Measurements from ENCODE around the gene FNIP2. TPM values are rescaled to one million over a fixed set of nuclear protein-coding genes. Genes with fewer than 3 reads are reported as not detected.

FNIP2 gene
- total RNA-seq, 2 donors from 2014 or later: 31.1 to 39.8 TPM

- Histone ChIP-seq H3K4me3 (no peak overlapping the region), H3K4me1 (replicated peaks) (no peaks in the 10 kb centered on the region), H3K27me3 (replicated peaks; ENCODE audit: insufficient read depth) (no peaks in the 10 kb centered on the region), H3K36me3 (no peaks in the 10 kb centered on the region), H3K27ac (no peak overlapping the region), H3K9me3 (no peaks in the 10 kb centered on the region)
- WGBS: 80% methylated on average over 7 of the region's 7 CpGs
- intact Hi-C loops (cut with DNase I): loop anchor here (10.0 kb wide), 1 partner anchor 575 kb away; no protein-coding TSS in a partner anchor
- DNase-seq (ENCODE audit: low spot score): no peak
- TF ChIP-seq CTCF (IDR thresholded peaks at IDR 0.05) (no peak), POLR2A (IDR thresholded peaks at IDR 0.05) (no peak), POLR2AphosphoS5 (IDR thresholded peaks at IDR 0.05) (no peak)
Observed at GRCh38 chr4:158869761-158870160, 100.9 kb downstream of the FNIP2 start.

GRCh38 chr4:158870282-158870625, 101.4 kb downstream of the FNIP2 start:
- no peak overlapping the region for H3K27ac ChIP-seq
- intact Hi-C loops (cut with DNase I): no loop called here

GRCh38 chr4:158870626-158871334, 102.0 kb downstream of the FNIP2 start:
- TF ChIP-seq CTCF (IDR thresholded peaks at IDR 0.05) (no peak), POLR2A (IDR thresholded peaks at IDR 0.05) (no peak), POLR2AphosphoS5 (IDR thresholded peaks at IDR 0.05) (no peak)
- no peak for DNase-seq (ENCODE audit: low spot score)
- Histone ChIP-seq H3K36me3 (no peaks in the 10 kb centered on the region), H3K4me3 (no peak overlapping the region), H3K27ac (no peak overlapping the region), H3K27me3 (replicated peaks; ENCODE audit: insufficient read depth) (no peaks in the 10 kb centered on the region), H3K9me3 (no peaks in the 10 kb centered on the region), H3K4me1 (replicated peaks) (no peaks in the 10 kb centered on the region)
- 70% methylated on average over 8 of the region's 8 CpGs for WGBS
- intact Hi-C loops (cut with DNase I): no loop called here

More at GRCh38 chr4:158870282-158870625, 101.4 kb downstream of the FNIP2 start:
- H3K27me3 ChIP-seq (replicated peaks; ENCODE audit: insufficient read depth): no peaks in the 10 kb centered on the region
- DNase-seq (ENCODE audit: low spot score): no peak
- H3K36me3 ChIP-seq: no peaks in the 10 kb centered on the region
- no peaks in the 10 kb centered on the region for H3K4me1 ChIP-seq (replicated peaks)
- H3K9me3 ChIP-seq: no peaks in the 10 kb centered on the region
- TF ChIP-seq POLR2A (IDR thresholded peaks at IDR 0.05): no peak
- 63% methylated on average over 4 of the region's 4 CpGs for WGBS
- H3K4me3 ChIP-seq: no peak overlapping the region

- Histone ChIP-seq H3K9me3 (no peaks in the 10 kb centered on the region), H3K36me3 (no peaks in the 10 kb centered on the region), H3K27ac (no peak overlapping the region), H3K4me3 (no peak overlapping the region), H3K4me1 (replicated peaks) (no peaks in the 10 kb centered on the region), H3K27me3 (replicated peaks; ENCODE audit: insufficient read depth) (no peaks in the 10 kb centered on the region)
- 36% methylated on average over 3 of the region's 3 CpGs for WGBS
- no peak for DNase-seq (ENCODE audit: low spot score)
- no peak for TF ChIP-seq POLR2AphosphoS5 (IDR thresholded peaks at IDR 0.05)
- TF ChIP-seq POLR2A (IDR thresholded peaks at IDR 0.05): no peak
- no peak for TF ChIP-seq CTCF (IDR thresholded peaks at IDR 0.05)
- intact Hi-C loops (cut with DNase I): no loop called here
Observed at GRCh38 chr4:158871335-158871724, 102.5 kb downstream of the FNIP2 start.

GRCh38 chr4:158873795-158874401, 105.1 kb downstream of the FNIP2 start:
- DNase-seq (ENCODE audit: low spot score): no peak
- TF ChIP-seq POLR2A (IDR thresholded peaks at IDR 0.05) (no peak), POLR2AphosphoS5 (IDR thresholded peaks at IDR 0.05) (no peak), CTCF (IDR thresholded peaks at IDR 0.05) (no peak)
- Histone ChIP-seq H3K27me3 (replicated peaks; ENCODE audit: insufficient read depth) (no peaks in the 10 kb centered on the region), H3K4me1 (replicated peaks) (no peaks in the 10 kb centered on the region), H3K4me3 (no peak overlapping the region), H3K27ac (no peak overlapping the region), H3K36me3 (no peaks in the 10 kb centered on the region), H3K9me3 (no peaks in the 10 kb centered on the region)
- WGBS: 70% methylated on average over 4 of the region's 4 CpGs
- intact Hi-C loops (cut with DNase I): no loop called here

All from prostate gland (tissue), 2 donors.